D721Med (cell line): ENCODE measurements around the gene CACYBP.
"Not testable (repeated sequence)": the region's sequence is repeated elsewhere in the genome, so short reads cannot be mapped to it uniquely, and the experiment has no call there.

ENCODE experiments used
- DNase-seq: peaks from one replicate; pipeline ENCODE4 v3.0.0; 2011; ENCODE audit warnings: low spot score; ENCODE audit not compliant: insufficient read length
- FAIRE-seq: peaks from 2 replicates; lab custom pipeline; 2011; peaks lifted over from hg19 to GRCh38; lab: Jason Lieb, UNC
- TF ChIP-seq, protein P1 (sequence below): IDR thresholded peaks from 2 replicates; pipeline ENCODE4 v1.5.1; 2012; ENCODE audit warnings: mild to moderate bottlenecking, control low read depth; ENCODE audit not compliant: insufficient read depth; ENCODE audit errors: missing control alignments

The CACYBP gene

GRCh38 chr1:175042650-175043049 lies 42.9 kb downstream of the CACYBP start:
- FAIRE-seq = peak; percentile 32
- TF ChIP-seq, protein P1, sequence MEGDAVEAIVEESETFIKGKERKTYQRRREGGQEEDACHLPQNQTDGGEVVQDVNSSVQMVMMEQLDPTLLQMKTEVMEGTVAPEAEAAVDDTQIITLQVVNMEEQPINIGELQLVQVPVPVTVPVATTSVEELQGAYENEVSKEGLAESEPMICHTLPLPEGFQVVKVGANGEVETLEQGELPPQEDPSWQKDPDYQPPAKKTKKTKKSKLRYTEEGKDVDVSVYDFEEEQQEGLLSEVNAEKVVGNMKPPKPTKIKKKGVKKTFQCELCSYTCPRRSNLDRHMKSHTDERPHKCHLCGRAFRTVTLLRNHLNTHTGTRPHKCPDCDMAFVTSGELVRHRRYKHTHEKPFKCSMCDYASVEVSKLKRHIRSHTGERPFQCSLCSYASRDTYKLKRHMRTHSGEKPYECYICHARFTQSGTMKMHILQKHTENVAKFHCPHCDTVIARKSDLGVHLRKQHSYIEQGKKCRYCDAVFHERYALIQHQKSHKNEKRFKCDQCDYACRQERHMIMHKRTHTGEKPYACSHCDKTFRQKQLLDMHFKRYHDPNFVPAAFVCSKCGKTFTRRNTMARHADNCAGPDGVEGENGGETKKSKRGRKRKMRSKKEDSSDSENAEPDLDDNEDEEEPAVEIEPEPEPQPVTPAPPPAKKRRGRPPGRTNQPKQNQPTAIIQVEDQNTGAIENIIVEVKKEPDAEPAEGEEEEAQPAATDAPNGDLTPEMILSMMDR = no peak
- no peak for DNase-seq

GRCh38 chr1:175043824-175044223 lies 44.1 kb downstream of the CACYBP start:
- FAIRE-seq (no peak), DNase-seq (no peak)
- TF ChIP-seq, protein P1 = no peak

DNA sequence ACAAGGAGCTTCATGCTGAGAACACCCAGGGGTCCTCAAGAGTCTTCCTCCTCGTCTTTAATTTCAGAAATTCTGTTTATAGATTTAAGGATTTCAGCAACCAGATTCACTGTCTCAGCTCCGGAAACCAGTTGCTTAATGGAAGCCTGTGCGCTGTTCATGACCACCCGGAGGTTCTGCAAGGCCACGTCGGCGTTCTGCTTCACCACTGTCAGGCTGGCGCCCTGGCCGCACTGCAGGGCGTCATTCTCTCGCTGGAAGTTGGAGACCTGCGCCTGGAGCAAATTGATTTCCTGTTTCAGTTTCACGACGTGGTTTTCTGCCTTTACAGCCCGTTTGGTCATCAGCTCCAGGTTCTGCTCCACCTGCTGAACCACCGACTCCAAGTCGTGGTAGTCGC lies 44.8 kb downstream of the CACYBP start:
- not testable (repeated sequence) for FAIRE-seq, DNase-seq

GRCh38 chr1:175045097-175045496 lies 45.4 kb downstream of the CACYBP start:
- TF ChIP-seq, protein P1 = no peak
- FAIRE-seq (no peak), DNase-seq (no peak)

DNA sequence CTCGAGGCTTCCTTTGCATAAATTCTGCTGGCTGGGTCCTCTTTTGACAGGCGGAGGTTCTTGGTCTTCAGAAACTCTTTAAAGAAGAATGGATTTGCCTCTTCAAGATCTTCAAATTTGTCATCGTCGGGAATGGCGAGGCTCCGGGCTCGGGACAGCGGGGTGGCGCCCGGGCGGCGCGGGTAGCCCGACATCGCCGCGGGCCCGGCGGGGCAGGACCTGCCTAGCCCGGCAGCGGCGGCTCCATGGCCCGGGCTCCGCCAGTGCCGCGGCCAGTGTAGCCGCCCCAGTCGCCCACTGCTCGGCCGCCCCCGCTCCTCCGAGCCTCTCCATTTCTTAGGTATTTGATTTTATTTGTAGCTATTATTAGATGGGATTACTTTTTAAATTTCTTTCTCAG lies 45.8 kb downstream of the CACYBP start:
- DNase-seq (no peak), FAIRE-seq (no peak)
- TF ChIP-seq, protein P1 = no peak

GRCh38 chr1:175050992-175051391 lies 51.2 kb downstream of the CACYBP start:
- no peak for FAIRE-seq
- no peak for DNase-seq
- TF ChIP-seq, protein P1 = no peak

DNA sequence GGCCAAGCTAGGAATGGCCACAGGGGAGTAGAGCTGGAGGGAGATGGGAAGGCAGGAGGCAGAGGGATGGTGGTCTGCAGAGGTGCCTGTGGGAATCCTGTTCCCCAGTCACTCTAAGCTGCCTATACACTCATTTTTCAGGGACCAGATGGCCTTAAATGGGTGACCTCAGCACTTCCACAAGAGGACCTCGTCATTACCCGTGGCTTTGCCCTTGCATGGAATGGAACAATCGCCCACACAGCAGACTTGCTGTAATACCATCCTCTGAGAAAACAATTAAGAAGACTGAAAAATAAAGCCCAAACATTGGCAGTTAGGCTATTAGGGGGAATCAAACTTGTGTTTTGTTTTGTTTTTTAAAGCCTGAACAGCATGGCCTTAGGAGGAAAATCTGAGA lies 55.0 kb downstream of the CACYBP start:
- no peak for DNase-seq
- TF ChIP-seq, protein P1 = no peak
- FAIRE-seq = no peak
